ENCODE data around the gene CIZ1. TPM values are rescaled to one million over a fixed set of nuclear protein-coding genes. Genes with fewer than 3 reads are reported as not detected.

The CIZ1 gene
- total and polyA plus RNA-seq, 9 of the 15 experiments (the other 6 are each of a cell fraction or from before 2014, with no cell fraction given): 6.6 to 329 (median 87.8) TPM

DNA sequence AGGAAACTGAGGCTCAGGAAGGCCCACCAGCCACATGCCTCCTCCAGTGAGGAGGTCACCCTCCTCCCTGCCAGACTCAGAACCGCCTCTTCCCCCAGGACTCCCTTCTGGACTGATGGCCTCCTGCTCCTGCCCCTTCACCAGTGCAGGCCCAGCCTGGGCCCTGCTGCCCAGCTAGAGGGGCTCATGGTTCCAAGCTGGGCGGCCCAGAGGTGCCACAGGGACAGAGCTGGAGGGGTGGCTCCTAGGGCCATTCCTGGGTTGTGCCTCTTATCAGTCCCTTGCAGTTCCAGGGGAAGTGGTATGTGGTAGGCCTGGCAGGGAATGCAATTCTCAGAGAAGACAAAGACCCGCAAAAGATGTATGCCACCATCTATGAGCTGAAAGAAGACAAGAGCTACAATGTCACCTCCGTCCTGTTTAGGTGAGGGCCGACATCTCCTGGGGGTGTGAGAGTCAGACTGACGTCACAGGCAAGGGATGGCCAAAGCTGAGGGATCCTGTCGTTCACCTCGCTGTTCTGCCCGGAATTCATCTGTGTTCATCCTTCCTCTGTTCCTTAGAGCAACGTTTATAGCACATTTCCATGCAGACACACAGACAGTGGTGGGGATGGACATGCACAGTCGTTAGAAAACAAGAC is 41.3 kb downstream of the CIZ1 start (continued):
- TF ChIP-seq, protein P1, sequence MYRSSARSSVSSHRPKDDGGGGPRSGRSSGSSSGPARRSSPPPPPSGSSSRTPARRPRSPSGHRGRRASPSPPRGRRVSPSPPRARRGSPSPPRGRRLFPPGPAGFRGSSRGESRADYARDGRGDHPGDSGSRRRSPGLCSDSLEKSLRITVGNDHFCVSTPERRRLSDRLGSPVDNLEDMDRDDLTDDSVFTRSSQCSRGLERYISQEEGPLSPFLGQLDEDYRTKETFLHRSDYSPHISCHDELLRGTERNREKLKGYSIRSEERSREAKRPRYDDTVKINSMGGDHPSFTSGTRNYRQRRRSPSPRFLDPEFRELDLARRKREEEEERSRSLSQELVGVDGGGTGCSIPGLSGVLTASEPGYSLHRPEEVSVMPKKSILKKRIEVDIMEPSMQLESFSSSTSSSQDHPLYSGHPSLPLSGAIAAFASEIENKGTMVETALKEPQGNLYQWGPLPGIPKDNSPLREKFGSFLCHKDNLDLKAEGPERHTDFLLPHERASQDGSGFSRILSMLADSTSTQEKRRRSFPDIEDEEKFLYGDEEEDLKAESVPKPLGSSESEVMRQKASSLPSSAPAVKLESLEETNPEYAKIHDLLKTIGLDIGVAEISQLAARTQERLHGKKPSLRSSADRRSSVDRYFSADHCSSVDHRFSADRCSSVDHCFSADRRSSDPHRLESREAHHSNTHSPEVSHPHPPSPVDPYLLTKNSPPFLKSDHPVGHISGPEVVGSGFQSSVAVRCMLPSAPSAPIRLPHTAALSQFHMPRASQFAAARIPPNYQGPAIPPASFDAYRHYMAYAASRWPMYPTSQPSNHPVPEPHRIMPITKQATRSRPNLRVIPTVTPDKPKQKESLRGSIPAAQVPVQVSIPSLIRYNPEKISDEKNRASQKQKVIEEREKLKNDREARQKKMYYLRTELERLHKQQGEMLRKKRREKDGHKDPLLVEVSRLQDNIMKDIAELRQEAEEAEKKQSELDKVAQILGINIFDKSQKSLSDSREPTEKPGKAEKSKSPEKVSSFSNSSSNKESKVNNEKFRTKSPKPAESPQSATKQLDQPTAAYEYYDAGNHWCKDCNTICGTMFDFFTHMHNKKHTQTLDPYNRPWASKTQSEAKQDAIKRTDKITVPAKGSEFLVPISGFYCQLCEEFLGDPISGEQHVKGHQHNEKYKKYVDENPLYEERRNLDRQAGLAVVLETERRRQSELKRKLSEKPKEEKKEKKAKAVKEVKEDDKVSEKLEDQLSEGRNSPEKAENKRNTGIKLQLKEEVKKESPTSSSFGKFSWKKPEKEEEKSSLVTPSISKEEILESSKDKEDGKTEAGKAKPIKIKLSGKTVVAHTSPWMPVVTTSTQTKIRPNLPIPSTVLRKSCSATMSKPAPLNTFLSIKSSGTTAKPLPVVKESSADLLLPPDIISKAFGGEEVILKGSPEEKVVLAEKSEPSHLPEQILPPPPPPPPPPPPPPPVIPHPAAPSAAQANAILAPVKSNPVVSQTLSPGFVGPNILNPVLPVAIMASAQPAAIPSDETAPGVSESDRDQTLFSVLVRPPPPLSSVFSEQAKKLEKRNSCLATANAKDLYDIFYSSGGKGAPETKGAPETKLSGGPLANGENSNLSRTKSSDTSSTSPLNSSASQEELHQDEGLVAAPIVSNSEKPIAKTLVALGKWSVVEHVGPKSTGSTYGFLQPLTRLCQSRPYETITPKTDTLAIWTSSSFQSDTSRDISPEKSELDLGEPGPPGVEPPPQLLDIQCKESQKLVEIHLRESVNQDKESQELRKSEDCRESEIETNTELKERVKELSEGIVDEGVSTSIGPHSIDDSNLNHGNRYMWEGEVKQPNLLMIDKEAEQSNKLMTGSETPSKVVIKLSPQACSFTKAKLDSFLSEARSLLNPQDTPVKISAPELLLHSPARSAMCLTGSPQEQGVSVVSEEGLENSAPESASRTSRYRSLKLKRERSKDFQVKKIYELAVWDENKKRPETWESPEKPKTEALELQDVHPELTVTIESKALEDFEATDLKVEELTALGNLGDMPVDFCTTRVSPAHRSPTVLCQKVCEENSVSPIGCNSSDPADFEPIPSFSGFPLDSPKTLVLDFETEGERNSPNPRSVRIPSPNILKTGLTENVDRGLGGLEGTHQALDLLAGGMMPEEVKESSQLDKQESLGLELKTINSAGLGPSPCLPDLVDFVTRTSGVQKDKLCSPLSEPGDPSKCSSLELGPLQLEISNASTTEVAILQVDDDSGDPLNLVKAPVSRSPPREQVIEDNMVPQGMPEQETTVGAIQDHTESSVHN (IDR thresholded peaks at IDR 0.05; ENCODE audit: borderline replicate concordance in 1 of 2, low read depth in 1 of 2): no peak
- TF ChIP-seq, protein P2, sequence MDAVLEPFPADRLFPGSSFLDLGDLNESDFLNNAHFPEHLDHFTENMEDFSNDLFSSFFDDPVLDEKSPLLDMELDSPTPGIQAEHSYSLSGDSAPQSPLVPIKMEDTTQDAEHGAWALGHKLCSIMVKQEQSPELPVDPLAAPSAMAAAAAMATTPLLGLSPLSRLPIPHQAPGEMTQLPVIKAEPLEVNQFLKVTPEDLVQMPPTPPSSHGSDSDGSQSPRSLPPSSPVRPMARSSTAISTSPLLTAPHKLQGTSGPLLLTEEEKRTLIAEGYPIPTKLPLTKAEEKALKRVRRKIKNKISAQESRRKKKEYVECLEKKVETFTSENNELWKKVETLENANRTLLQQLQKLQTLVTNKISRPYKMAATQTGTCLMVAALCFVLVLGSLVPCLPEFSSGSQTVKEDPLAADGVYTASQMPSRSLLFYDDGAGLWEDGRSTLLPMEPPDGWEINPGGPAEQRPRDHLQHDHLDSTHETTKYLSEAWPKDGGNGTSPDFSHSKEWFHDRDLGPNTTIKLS (IDR thresholded peaks at IDR 0.05; ENCODE audit: borderline replicate concordance, low read depth): no peak
- TF ChIP-seq ZNF3 (CRISPR knock-in tag; IDR thresholded peaks at IDR 0.05) (no peak), ZNF785 (CRISPR knock-in tag; IDR thresholded peaks at IDR 0.05) (no peak), ZFP36 (IDR thresholded peaks at IDR 0.05; ENCODE audit: low read depth, low read length, partially characterized antibody) (no peak), ESRRB (CRISPR knock-in tag; IDR thresholded peaks at IDR 0.05; ENCODE audit: borderline replicate concordance) (no peak), SMARCB1 (IDR thresholded peaks at IDR 0.05; ENCODE audit: insufficient read length, low read depth) (no peak)
- TF ChIP-seq, protein P3, sequence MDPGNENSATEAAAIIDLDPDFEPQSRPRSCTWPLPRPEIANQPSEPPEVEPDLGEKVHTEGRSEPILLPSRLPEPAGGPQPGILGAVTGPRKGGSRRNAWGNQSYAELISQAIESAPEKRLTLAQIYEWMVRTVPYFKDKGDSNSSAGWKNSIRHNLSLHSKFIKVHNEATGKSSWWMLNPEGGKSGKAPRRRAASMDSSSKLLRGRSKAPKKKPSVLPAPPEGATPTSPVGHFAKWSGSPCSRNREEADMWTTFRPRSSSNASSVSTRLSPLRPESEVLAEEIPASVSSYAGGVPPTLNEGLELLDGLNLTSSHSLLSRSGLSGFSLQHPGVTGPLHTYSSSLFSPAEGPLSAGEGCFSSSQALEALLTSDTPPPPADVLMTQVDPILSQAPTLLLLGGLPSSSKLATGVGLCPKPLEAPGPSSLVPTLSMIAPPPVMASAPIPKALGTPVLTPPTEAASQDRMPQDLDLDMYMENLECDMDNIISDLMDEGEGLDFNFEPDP (CRISPR knock-in tag; IDR thresholded peaks at IDR 0.05): no peak
- TF ChIP-seq, protein P4, sequence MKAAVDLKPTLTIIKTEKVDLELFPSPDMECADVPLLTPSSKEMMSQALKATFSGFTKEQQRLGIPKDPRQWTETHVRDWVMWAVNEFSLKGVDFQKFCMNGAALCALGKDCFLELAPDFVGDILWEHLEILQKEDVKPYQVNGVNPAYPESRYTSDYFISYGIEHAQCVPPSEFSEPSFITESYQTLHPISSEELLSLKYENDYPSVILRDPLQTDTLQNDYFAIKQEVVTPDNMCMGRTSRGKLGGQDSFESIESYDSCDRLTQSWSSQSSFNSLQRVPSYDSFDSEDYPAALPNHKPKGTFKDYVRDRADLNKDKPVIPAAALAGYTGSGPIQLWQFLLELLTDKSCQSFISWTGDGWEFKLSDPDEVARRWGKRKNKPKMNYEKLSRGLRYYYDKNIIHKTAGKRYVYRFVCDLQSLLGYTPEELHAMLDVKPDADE (conservative IDR thresholded peaks at IDR 0.05; ENCODE audit: control insufficient read depth, low read depth, low read length): no peak
- TF ChIP-seq, protein P5, sequence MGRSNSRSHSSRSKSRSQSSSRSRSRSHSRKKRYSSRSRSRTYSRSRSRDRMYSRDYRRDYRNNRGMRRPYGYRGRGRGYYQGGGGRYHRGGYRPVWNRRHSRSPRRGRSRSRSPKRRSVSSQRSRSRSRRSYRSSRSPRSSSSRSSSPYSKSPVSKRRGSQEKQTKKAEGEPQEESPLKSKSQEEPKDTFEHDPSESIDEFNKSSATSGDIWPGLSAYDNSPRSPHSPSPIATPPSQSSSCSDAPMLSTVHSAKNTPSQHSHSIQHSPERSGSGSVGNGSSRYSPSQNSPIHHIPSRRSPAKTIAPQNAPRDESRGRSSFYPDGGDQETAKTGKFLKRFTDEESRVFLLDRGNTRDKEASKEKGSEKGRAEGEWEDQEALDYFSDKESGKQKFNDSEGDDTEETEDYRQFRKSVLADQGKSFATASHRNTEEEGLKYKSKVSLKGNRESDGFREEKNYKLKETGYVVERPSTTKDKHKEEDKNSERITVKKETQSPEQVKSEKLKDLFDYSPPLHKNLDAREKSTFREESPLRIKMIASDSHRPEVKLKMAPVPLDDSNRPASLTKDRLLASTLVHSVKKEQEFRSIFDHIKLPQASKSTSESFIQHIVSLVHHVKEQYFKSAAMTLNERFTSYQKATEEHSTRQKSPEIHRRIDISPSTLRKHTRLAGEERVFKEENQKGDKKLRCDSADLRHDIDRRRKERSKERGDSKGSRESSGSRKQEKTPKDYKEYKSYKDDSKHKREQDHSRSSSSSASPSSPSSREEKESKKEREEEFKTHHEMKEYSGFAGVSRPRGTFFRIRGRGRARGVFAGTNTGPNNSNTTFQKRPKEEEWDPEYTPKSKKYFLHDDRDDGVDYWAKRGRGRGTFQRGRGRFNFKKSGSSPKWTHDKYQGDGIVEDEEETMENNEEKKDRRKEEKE (IDR thresholded peaks at IDR 0.05; ENCODE audit: borderline replicate concordance in 1 of 2, control insufficient read depth in 1 of 2, low read depth in 2 of 2, low read length in 1 of 2): no peak

All from K562 (cell line).